HCT116 (cell line): ENCODE results near the gene KANK2. TPM values are rescaled to one million over a fixed set of nuclear protein-coding genes. Genes with fewer than 3 reads are reported as not detected.

Experiments
- ATAC-seq: fragments of 200-7000 bp; cut with Tn5 transposase; 2 replicates; pipeline ENCODE4 v1.9.1; 2020; ENCODE audit warnings: mild to moderate bottlenecking, moderate library complexity
- BruUV-seq: library from RNA; stranded (reverse); fragments of 400-500 nt; replicated peaks from 2 replicates; lab custom pipeline; 2021; lab: Mats Ljungman, UMichigan
- CTCF ChIA-PET: fragments of 300-600 bp; sonication (Branson Sonifier 250); formaldehyde crosslinking; loops from one replicate; lab custom pipeline; 2021; ENCODE audit warnings: antibody characterized with exemption; lab: Charles Lee
- POLR2A ChIA-PET: fragments of 300-600, 350-600 bp; sonication (Branson Sonifier 250); formaldehyde crosslinking; loops from one replicate; lab custom pipeline; 2021; ENCODE audit warnings: antibody characterized with exemption; lab: Charles Lee
- RAD21 ChIA-PET, 2 experiments: fragments of 300-600 bp; sonication (Branson Sonifier 250); formaldehyde crosslinking; loops; one replicate each; lab custom pipeline; 2023; ENCODE audit warnings: low total read pairs in 2 of 2; ENCODE audit not compliant: uncharacterized antibody in 2 of 2, unreplicated experiment in 2 of 2, low non-redundant PET in 1 of 2; lab: Charles Lee
- DNase-seq: peaks from one replicate; pipeline ENCODE4 v3.0.0-alpha.2; 2010; ENCODE audit warnings: low read depth, low spot score
- H2AFZ ChIP-seq: fragments of 200-600 bp; shearing (Covaris generic), sonication (generic); 2 replicates; pipeline ENCODE4 v1.6.1; 2017; ENCODE audit warnings: low read depth, mixed run types, mixed read lengths, antibody characterized with exemption, low read length; ENCODE audit not compliant: poor library complexity, severe bottlenecking
- H3K27ac ChIP-seq: 2 replicates; pipeline ENCODE4 v1.5.1; 2012; ENCODE audit warnings: low read depth, low read length
- H3K27me3 ChIP-seq: fragments of 200-600 bp; sonication (generic); 2 replicates; pipeline ENCODE4 v1.6.1; 2016; ENCODE audit warnings: mixed run types, low read length, mixed read lengths; ENCODE audit not compliant: insufficient read depth
- H3K36me3 ChIP-seq, 2 experiments: fragments of 200-500 bp in 1 of 2; fragments of 200-600 bp in 1 of 2; sonication (Bioruptor generic) in 1 of 2; sonication (generic) in 1 of 2; 2 replicates each; pipeline versions ENCODE4 v1.5.1 to v1.6.1; 2014 to 2016; ENCODE audit warnings: low read length in 2 of 2, inconsistent platforms in 1 of 2, mixed read lengths in 1 of 2, mixed run types in 1 of 2; ENCODE audit not compliant: insufficient read depth in 2 of 2, control insufficient read depth in 1 of 2
- H3K4me1 ChIP-seq, 2 experiments: fragments of 200-600 bp in 1 of 2; sonication (generic) in 1 of 2; 2 replicates each; pipeline versions ENCODE4 v1.5.1 to v1.6.1; 2012 to 2017; ENCODE audit warnings: low read length in 2 of 2, inconsistent platforms in 1 of 2, mild to moderate bottlenecking in 1 of 2, mixed read lengths in 1 of 2, mixed run types in 1 of 2, moderate library complexity in 1 of 2; ENCODE audit not compliant: insufficient read depth in 2 of 2, control insufficient read depth in 1 of 2
- H3K4me2 ChIP-seq: fragments of 200-600 bp; sonication (generic); 2 replicates; pipeline ENCODE4 v1.6.1; 2017; ENCODE audit warnings: mixed run types, low read length, mixed read lengths
- H3K4me3 ChIP-seq, 2 experiments: fragments of 200-600 bp in 1 of 2; sonication (generic) in 1 of 2; replicated peaks in 1 of 2; 2 replicates each; pipeline ENCODE4 v1.5.1; 2011 to 2016; ENCODE audit warnings: low read length in 2 of 2, control low read depth in 1 of 2, low read depth in 1 of 2, mild to moderate bottlenecking in 1 of 2, mixed read lengths in 1 of 2, mixed run types in 1 of 2
- H3K79me2 ChIP-seq: fragments of 200-600 bp; sonication (generic); 2 replicates; pipeline ENCODE4 v1.6.1; 2017; ENCODE audit warnings: mild to moderate bottlenecking, mixed run types, low read length, moderate library complexity, mixed read lengths; ENCODE audit not compliant: insufficient read depth
- H3K9ac ChIP-seq: fragments of 200-600 bp; sonication (generic); 2 replicates; pipeline ENCODE4 v1.6.1; 2016; ENCODE audit warnings: low read length, mixed read lengths
- H3K9me2 ChIP-seq: fragments of 200-600 bp; sonication (generic), shearing (Covaris generic); 2 replicates; pipeline ENCODE4 v1.6.1; 2017; ENCODE audit warnings: mixed run types, mild to moderate bottlenecking, moderate library complexity; ENCODE audit not compliant: insufficient read depth
- H3K9me3 ChIP-seq, 2 experiments: fragments of 200-500 bp in 1 of 2; fragments of 200-600 bp in 1 of 2; sonication (Bioruptor generic) in 1 of 2; sonication (generic) in 1 of 2; 2 replicates each; pipeline ENCODE4 v1.6.1; 2014 to 2017; ENCODE audit warnings: low read length in 2 of 2, mixed read lengths in 2 of 2, inconsistent platforms in 1 of 2, low read depth in 1 of 2, mild to moderate bottlenecking in 1 of 2, mixed run types in 1 of 2, moderate library complexity in 1 of 2; ENCODE audit not compliant: control insufficient read depth in 1 of 2, insufficient read depth in 1 of 2
- H4K20me1 ChIP-seq: fragments of 200-600 bp; sonication (generic), shearing (Covaris generic); 2 replicates; pipeline ENCODE4 v1.6.1; 2017; ENCODE audit warnings: mixed run types, mild to moderate bottlenecking, moderate library complexity; ENCODE audit not compliant: insufficient read depth
- ATF3 ChIP-seq: IDR thresholded peaks from 2 replicates; pipeline ENCODE4 v1.6.1; 2012
- CBX3 ChIP-seq: IDR thresholded peaks from 2 replicates; pipeline ENCODE4 v1.6.1; 2012; ENCODE audit warnings: low read depth
- CEBPB ChIP-seq: IDR thresholded peaks from 2 replicates; pipeline ENCODE4 v1.6.1; 2012; ENCODE audit warnings: low read depth
- CTCF ChIP-seq, 3 experiments: fragments of 200-600 bp in 1 of 3; sonication (generic) in 1 of 3; IDR thresholded peaks in 2 of 3; conservative IDR thresholded peaks in 1 of 3; 2 replicates each; pipeline ENCODE4 v1.5.1; 2012 to 2017; ENCODE audit warnings: low read depth in 2 of 3, low read length in 2 of 3, antibody characterized with exemption in 1 of 3, borderline replicate concordance in 1 of 3, control low read depth in 1 of 3, mild to moderate bottlenecking in 1 of 3, mixed read lengths in 1 of 3, mixed run types in 1 of 3, moderate library complexity in 1 of 3; ENCODE audit not compliant: insufficient read depth in 1 of 3
- EGR1 ChIP-seq: IDR thresholded peaks from 2 replicates; pipeline ENCODE4 v1.6.1; 2012; ENCODE audit warnings: low read depth
- EZH2 ChIP-seq: fragments of 200-600 bp; sonication (generic); IDR thresholded peaks from 2 replicates; pipeline ENCODE4 v1.6.1; 2017; ENCODE audit warnings: antibody characterized with exemption, mixed run types
- EZH2phosphoT487 ChIP-seq: fragments of 200-600 bp; IDR thresholded peaks from 2 replicates; pipeline ENCODE4 v1.6.1; 2018; ENCODE audit warnings: antibody characterized with exemption, borderline replicate concordance
- FOSL1 ChIP-seq: IDR thresholded peaks from 2 replicates; pipeline ENCODE4 v1.6.1; 2012; ENCODE audit warnings: low read depth
- MAX ChIP-seq: IDR thresholded peaks from 2 replicates; pipeline ENCODE4 v1.6.1; 2012
- POLR2A ChIP-seq: IDR thresholded peaks from 2 replicates; pipeline ENCODE4 v1.7.0; 2011; ENCODE audit warnings: borderline replicate concordance; ENCODE audit not compliant: insufficient read depth, insufficient read length; ENCODE audit errors: extremely low read depth
- POLR2AphosphoS5 ChIP-seq: IDR thresholded peaks from 2 replicates; pipeline ENCODE4 v1.6.1; 2011; ENCODE audit warnings: mild to moderate bottlenecking, low read depth, low read length, moderate library complexity
- RAD21 ChIP-seq: IDR thresholded peaks from 2 replicates; pipeline ENCODE4 v1.6.1; 2012; ENCODE audit warnings: low read depth, mild to moderate bottlenecking
- REST ChIP-seq: IDR thresholded peaks from 2 replicates; pipeline ENCODE4 v1.6.1; 2012; ENCODE audit warnings: low read depth
- SP1 ChIP-seq: IDR thresholded peaks from 2 replicates; pipeline ENCODE4 v1.6.1; 2012; ENCODE audit warnings: low read depth
- SRF ChIP-seq: IDR thresholded peaks from 2 replicates; pipeline ENCODE4 v1.6.1; 2012; ENCODE audit warnings: low read depth
- TCF7L2 ChIP-seq: IDR thresholded peaks from 2 replicates; pipeline ENCODE4 v1.7.0; 2011; ENCODE audit warnings: borderline replicate concordance, inconsistent platforms; ENCODE audit not compliant: insufficient read depth, insufficient read length; ENCODE audit errors: extremely low read depth
- YY1 ChIP-seq: IDR thresholded peaks from 2 replicates; pipeline ENCODE4 v1.6.1; 2011; ENCODE audit warnings: low read length, low read depth, moderate library complexity, mild to moderate bottlenecking; ENCODE audit not compliant: insufficient replicate concordance; ENCODE audit errors: extremely low read depth
- ZBTB33 ChIP-seq: IDR thresholded peaks from 2 replicates; pipeline ENCODE4 v1.6.1; 2011; ENCODE audit warnings: mild to moderate bottlenecking, low read length, moderate library complexity; ENCODE audit not compliant: insufficient replicate concordance; ENCODE audit errors: extremely low read depth
- ZFX ChIP-seq: fragments of 450-650 bp; IDR thresholded peaks from 2 replicates; pipeline ENCODE4 v1.6.1; 2017
- intact Hi-C: fragments of 100-400 bp; cut with micrococcal nuclease; formaldehyde crosslinking; loops from 2 replicates; pipeline ENCODE4 v1.10.0; 2022
- total RNA-seq: library from RNA; stranded (reverse); gene quantifications from one replicate; pipeline ENCODE4 v1.2.1, GENCODE V29; 2021; ENCODE audit not compliant: unreplicated experiment

KANK2 gene
- total RNA-seq, 1 experiment from 2014 or later, result 43.6 TPM

- peaks cover 64 to 71% of the 10 kb centered on the region in 2 experiments for H3K4me1 ChIP-seq
- peak; percentile 71 for TF ChIP-seq YY1
- TF ChIP-seq SRF, result no peak
- no peak for TF ChIP-seq EZH2
- peak; percentile 64 for TF ChIP-seq EGR1
- peak; percentile 47; the same call in 1 of the 2 replicates for TF ChIP-seq MAX
- TF ChIP-seq POLR2A, result no peak
- no peak for TF ChIP-seq EZH2phosphoT487
- TF ChIP-seq CEBPB, result no peak
- TF ChIP-seq ATF3, result no peak
- no peak for TF ChIP-seq REST
- peak; percentile 82 for TF ChIP-seq FOSL1
- TF ChIP-seq SP1, result peak; percentile 61
- TF ChIP-seq ZFX, result peak; percentile 39; the same call in 1 of the 2 replicates
- no peak for TF ChIP-seq ZBTB33
- TF ChIP-seq CTCF (IDR thresholded peaks at IDR 0.05 in 2 of 3, conservative IDR thresholded peaks at IDR 0.05 in 1 of 3; ENCODE audit: borderline replicate concordance in 1 of 3, insufficient read depth in 1 of 3, low read depth in 2 of 3, low read length in 2 of 3), result no peak
- TF ChIP-seq RAD21, result no peak
- peak; percentile 45 for TF ChIP-seq TCF7L2
- TF ChIP-seq POLR2AphosphoS5, result peak; percentile 73
- TF ChIP-seq CBX3, result no peak
Measured at GRCh38 chr19:11142528-11143171, 54.7 kb downstream of the KANK2 start.

More at GRCh38 chr19:11142528-11143171, 54.7 kb downstream of the KANK2 start:
- H3K9ac ChIP-seq, result peak overlapping the region; percentile 81
- RAD21 ChIA-PET, result interaction anchor here in 1 of 2 experiments (1.6 kb wide), 1 partner anchor 15 kb away, joined by 5 read pairs; no protein-coding TSS in a partner anchor
- intact Hi-C loops, result no loop called here
- CTCF ChIA-PET, result interaction anchor here (0.8 to 2.3 kb wide), 4 partner anchors 15 to 201 kb away, joined by 3 to 7 read pairs (median 5); no protein-coding TSS in a partner anchor
- POLR2A ChIA-PET, result interaction anchor here (1.1 to 1.5 kb wide), 4 partner anchors 13 to 55 kb away, joined by 3 to 6 read pairs (median 4); partner anchors contain the start of genes KANK2 and SPC24
- peaks cover 4 to 11% of the 10 kb centered on the region in 2 experiments; a peak in 1 of 4 replicates for H3K36me3 ChIP-seq
- no TSS peak for BruUV-seq
- no peaks in the 10 kb centered on the region for H3K9me2 ChIP-seq
- no peaks in the 10 kb centered on the region for H3K79me2 ChIP-seq
- peak overlapping the region; percentile 95 for H3K4me2 ChIP-seq
- H3K9me3 ChIP-seq, result no peaks in the 10 kb centered on the region
- no peaks in the 10 kb centered on the region for H3K27me3 ChIP-seq
- H3K27ac ChIP-seq, result peak overlapping the region; percentile 98
- peak; percentile 79 for DNase-seq
- peak; percentile 66 for ATAC-seq
- peak overlapping the region; percentile 37 to 58 for H3K4me3 ChIP-seq
- H2AFZ ChIP-seq, result no peak overlapping the region
- H4K20me1 ChIP-seq, result no peaks in the 10 kb centered on the region
